Hepatocyte (in vitro differentiated cells): Measurements from ENCODE around the gene UPF2.

Source experiments
- EZH2 ChIP-seq: fragments of 200-600 bp; sonication (generic); IDR thresholded peaks from 2 replicates; pipeline ENCODE4 v1.6.1; 2016; ENCODE audit warnings: antibody characterized with exemption, mild to moderate bottlenecking, borderline replicate concordance
- TF ChIP-seq, protein P1 (sequence below): fragments of 200-600 bp; sonication (generic); IDR thresholded peaks from 2 replicates; pipeline ENCODE4 v1.5.1; 2016; ENCODE audit warnings: antibody characterized with exemption, mild to moderate bottlenecking; ENCODE audit not compliant: poor library complexity

DNA sequence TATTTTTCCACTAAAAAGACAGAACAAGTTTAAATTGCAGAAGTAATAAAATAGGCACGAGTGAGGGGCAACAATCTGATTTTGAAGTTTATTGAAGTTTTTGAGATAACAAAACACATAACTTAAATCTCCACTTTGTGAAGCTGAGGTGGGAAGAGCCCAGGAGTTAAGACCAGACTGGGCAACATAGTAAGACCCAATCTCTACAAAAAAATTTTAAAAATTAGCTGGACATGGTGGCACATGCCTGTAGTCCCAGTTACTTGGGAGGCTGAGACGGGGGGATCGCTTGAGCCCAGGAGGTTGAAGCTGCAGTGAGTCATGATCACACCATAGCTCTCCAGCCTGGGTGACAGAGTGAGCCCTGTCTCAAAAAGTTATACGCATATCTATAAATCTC lies 11.2 kb downstream of the UPF2 start:
- TF ChIP-seq EZH2, result no peak
- TF ChIP-seq, protein P1, sequence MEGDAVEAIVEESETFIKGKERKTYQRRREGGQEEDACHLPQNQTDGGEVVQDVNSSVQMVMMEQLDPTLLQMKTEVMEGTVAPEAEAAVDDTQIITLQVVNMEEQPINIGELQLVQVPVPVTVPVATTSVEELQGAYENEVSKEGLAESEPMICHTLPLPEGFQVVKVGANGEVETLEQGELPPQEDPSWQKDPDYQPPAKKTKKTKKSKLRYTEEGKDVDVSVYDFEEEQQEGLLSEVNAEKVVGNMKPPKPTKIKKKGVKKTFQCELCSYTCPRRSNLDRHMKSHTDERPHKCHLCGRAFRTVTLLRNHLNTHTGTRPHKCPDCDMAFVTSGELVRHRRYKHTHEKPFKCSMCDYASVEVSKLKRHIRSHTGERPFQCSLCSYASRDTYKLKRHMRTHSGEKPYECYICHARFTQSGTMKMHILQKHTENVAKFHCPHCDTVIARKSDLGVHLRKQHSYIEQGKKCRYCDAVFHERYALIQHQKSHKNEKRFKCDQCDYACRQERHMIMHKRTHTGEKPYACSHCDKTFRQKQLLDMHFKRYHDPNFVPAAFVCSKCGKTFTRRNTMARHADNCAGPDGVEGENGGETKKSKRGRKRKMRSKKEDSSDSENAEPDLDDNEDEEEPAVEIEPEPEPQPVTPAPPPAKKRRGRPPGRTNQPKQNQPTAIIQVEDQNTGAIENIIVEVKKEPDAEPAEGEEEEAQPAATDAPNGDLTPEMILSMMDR, result no peak
